NCI-H187 treated with DMSO at 0.1 percent for 48 hours (cell line): Measurements from ENCODE around the gene CCDC150.
"Not testable (repeated sequence)": the region's sequence is repeated elsewhere in the genome, so short reads cannot be mapped to it uniquely, and the experiment has no call there.

Experiments
- DNase-seq: peaks from one replicate; lab custom pipeline; 2025; lab: John Stamatoyannopoulos, UW

The CCDC150 gene

GRCh38 chr2:196639180-196640030, at the start of gene CCDC150:
CCDC150 (plus strand) TSS chr2:196639715; CDS start chr2:196639767, 52 bp downstream.
- peak; percentile 44 for DNase-seq

GRCh38 chr2:196590286-196590685, 49.2 kb upstream of the CCDC150 start:
- no peak for DNase-seq

GRCh38 chr2:196591004-196591403, 48.5 kb upstream of the CCDC150 start:
- no peak for DNase-seq

GRCh38 chr2:196591621-196592022, 47.9 kb upstream of the CCDC150 start:
- no peak for DNase-seq

- DNase-seq = no peak
Measured at GRCh38 chr2:196592331-196592910, 47.1 kb upstream of the CCDC150 start.

GRCh38 chr2:196592911-196593881, 46.3 kb upstream of the CCDC150 start, which contains the start of gene HECW2:
HECW2 (minus strand) TSS chr2:196593554.
- DNase-seq = no peak

- no peak for DNase-seq
Measured at GRCh38 chr2:196594158-196594557, 45.4 kb upstream of the CCDC150 start.

- no peak for DNase-seq
Measured at GRCh38 chr2:196597531-196597930, 42.0 kb upstream of the CCDC150 start.

- DNase-seq = no peak
Measured at GRCh38 chr2:196598412-196598811, 41.1 kb upstream of the CCDC150 start.

- no peak for DNase-seq
Measured at GRCh38 chr2:196598846-196599245, 40.7 kb upstream of the CCDC150 start.

GRCh38 chr2:196601430-196602306, 37.8 kb upstream of the CCDC150 start:
- DNase-seq = no peak

- DNase-seq = no peak
Measured at GRCh38 chr2:196604196-196604595, 35.3 kb upstream of the CCDC150 start.

GRCh38 chr2:196606516-196606915, 33.0 kb upstream of the CCDC150 start:
- DNase-seq = no peak

- DNase-seq = no peak
Measured at GRCh38 chr2:196607073-196607472, 32.4 kb upstream of the CCDC150 start.

GRCh38 chr2:196607896-196608295, 31.6 kb upstream of the CCDC150 start:
- DNase-seq = not testable (repeated sequence)

- no peak for DNase-seq
Measured at GRCh38 chr2:196609806-196610205, 29.7 kb upstream of the CCDC150 start.

GRCh38 chr2:196610796-196611195, 28.7 kb upstream of the CCDC150 start:
- DNase-seq = no peak

GRCh38 chr2:196613302-196613701, 26.2 kb upstream of the CCDC150 start:
- no peak for DNase-seq

- DNase-seq = no peak
Measured at GRCh38 chr2:196617430-196617829, 22.1 kb upstream of the CCDC150 start.

GRCh38 chr2:196618661-196619060, 20.9 kb upstream of the CCDC150 start:
- no peak for DNase-seq

- DNase-seq = no peak
Measured at GRCh38 chr2:196630531-196630930, 9.0 kb upstream of the CCDC150 start.
